Peyer's patch (tissue), 4 donors: ENCODE results near the gene VMO1.

ENCODE experiments used
- CTCF ChIP-seq, 6 experiments: fragments of 450-650 bp in 4 of 6; fragments of 200-600 bp in 2 of 6; sonication (generic) in 1 of 6; IDR thresholded peaks; one replicate each; pipeline ENCODE4 v1.5.1; 2017 to 2019; ENCODE audit warnings: antibody characterized with exemption in 6 of 6, mild to moderate bottlenecking in 3 of 6, moderate library complexity in 1 of 6
- POLR2A ChIP-seq, 2 donors: fragments of 450-650 bp; IDR thresholded peaks; one replicate each; pipeline ENCODE4 v1.5.1; 2017; ENCODE audit warnings: antibody characterized with exemption in 2 of 2, mild to moderate bottlenecking in 2 of 2, moderate library complexity in 2 of 2

GRCh38 chr17:4742629-4743028 lies 43.5 kb downstream of the VMO1 start:
- TF ChIP-seq CTCF (IDR thresholded peaks at IDR 0.05) (no peak), POLR2A (IDR thresholded peaks at IDR 0.05) (no peak)
